Pancreas (tissue), 10 donors: ENCODE results near the gene MLF2. TPM values are rescaled to one million over a fixed set of nuclear protein-coding genes. Genes with fewer than 3 reads are reported as not detected.

Experiments
- ATAC-seq, 4 donors: fragments of 200-7000 bp; cut with Tn5 transposase; one replicate each; pipeline versions ENCODE4 v1.8.0 to v1.9.1; 2020; ENCODE audit warnings: mild to moderate bottlenecking in 4 of 4, moderate library complexity in 4 of 4
- DNase-seq, 6 donors: peaks; one replicate each; pipeline ENCODE4 v3.0.0-alpha.2; 2020
- FAIRE-seq: peaks from 2 replicates; lab custom pipeline; 2012; peaks lifted over from hg19 to GRCh38; lab: Jason Lieb, UNC
- H3K27ac ChIP-seq, 4 donors: fragments of 200-600 bp; sonication (generic); 1 replicate in 3 of 4; 2 replicates in 1 of 4; pipeline versions ENCODE4 v1.5.0 to v1.8.0; 2020
- H3K27me3 ChIP-seq, 4 donors: fragments of 200-600 bp; one replicate each; pipeline ENCODE4 v1.8.0; 2021
- H3K36me3 ChIP-seq, 3 donors: fragments of 200-600 bp; sonication (generic) in 1 of 3; one replicate each; pipeline versions ENCODE4 v1.5.0 to v1.8.0; 2020 to 2021
- H3K4me1 ChIP-seq, 3 donors: fragments of 200-600 bp; one replicate each; pipeline ENCODE4 v1.8.0; 2021
- H3K4me3 ChIP-seq, 4 donors: fragments of 200-600 bp; sonication (generic) in 2 of 4; one replicate each; pipeline versions ENCODE4 v1.5.0 to v1.8.0; 2020 to 2021
- H3K9me3 ChIP-seq, 4 donors: fragments of 200-600 bp; one replicate each; pipeline ENCODE4 v1.8.0; 2021
- CTCF ChIP-seq, 4 donors: fragments of 200-600 bp; sonication (generic) in 3 of 4; IDR thresholded peaks; one replicate each; pipeline versions ENCODE4 v1.5.0 to v1.8.0; 2021; ENCODE audit warnings: antibody characterized with exemption in 4 of 4
- WGBS, 2 donors: extraction: QIAGEN DNeasy Blood & Tissue Kit; methylation state at CpG; one replicate each; pipeline ENCODE4 v1.1.7; 2013; 5-methylcytosine and 5-hydroxymethylcytosine counted together
- intact Hi-C, 3 donors: fragments of 100-400 bp; cut with DNase I; formaldehyde crosslinking; loops; one replicate each; pipeline versions ENCODE4 v1.11.1 to v1.14.2; 2022
- polyA plus RNA-seq, 2 donors: library from polyadenylated mRNA; stranded (reverse); fragments of 200-250 nt; gene quantifications; one replicate each; pipeline ENCODE4 v1.2.3, GENCODE V29; 2013
- total RNA-seq, 6 donors: library from RNA; stranded (reverse); fragmentation: NEBNext Ultra II Directional in 4 of 6; extraction: Animal tissue kit (Norgen Biotek cat#: 25700) in 4 of 6; gene quantifications; one replicate each; pipeline versions ENCODE4 v1.2.1 to v1.2.4, GENCODE V29; 2021 to 2023
- donor health status: healthy with polysubstance abuse.
- donor health status: DM: no; HTN: no; CAD: no; lungs with moderate emphysema.
- donor health status: DM: no; HTN: no; CAD: no.
- donor health status: control.
- donor health status: control.
- donor health status: Bipolar disorder and iron deficiency.
- donor health status: DM: yes; HTN: yes; CAD: no.
- donor health status: DM: no; HTN: no; CAD: no.
- donor health status: DM: no; HTN: no; CAD: no.
- donor health status: DM: yes; HTN: yes; CAD: no.

Gene MLF2
- total and polyA plus RNA-seq, 8 donors, result 38.5 to 111 (median 60.8) TPM

DNA sequence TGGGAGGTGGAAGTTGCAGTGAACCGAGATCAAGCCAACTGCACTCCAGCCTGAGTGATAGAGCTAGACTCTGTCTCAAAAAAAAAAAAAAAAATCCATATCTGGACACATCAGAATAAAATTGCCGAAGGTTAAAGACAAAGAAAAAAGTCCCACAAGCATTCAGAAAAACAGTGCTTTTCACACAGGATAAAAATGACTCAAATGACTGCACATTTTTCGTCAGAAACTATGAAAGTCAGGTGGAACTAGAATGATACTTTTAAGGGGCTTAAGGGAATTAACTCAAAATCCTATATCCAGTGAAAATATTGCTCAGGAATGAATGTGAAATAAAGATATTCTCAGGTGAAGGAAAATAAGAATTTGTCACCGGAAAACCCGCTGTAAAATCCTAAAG is 16.2 kb downstream of the MLF2 start:
- DNase-seq, result no peak
- no peak for TF ChIP-seq CTCF (IDR thresholded peaks at IDR 0.05)
- no peak for ATAC-seq
- Histone ChIP-seq H3K27ac (no peak overlapping the region), H3K4me1 (no peaks in the 10 kb centered on the region), H3K27me3 (no peaks in the 10 kb centered on the region), H3K36me3 (peaks cover 0 to under 1% (median 0%) of the 10 kb centered on the region in 3 donors), H3K4me3 (no peak overlapping the region), H3K9me3 (no peaks in the 10 kb centered on the region)
- intact Hi-C loops, result loop anchor here in 1 of 3 donors (5.0 to 10.0 kb wide), 2 partner anchors 46 to 88 kb away; partner anchors contain the start of genes GPR162 and P3H3
- FAIRE-seq, result no peak
- 88 to 91% methylated on average over 5 of the region's 5 CpGs for WGBS, 2 donors

- intact Hi-C loops, result loop anchor here in 1 of 3 donors (5.0 to 10.0 kb wide), 2 partner anchors 47 to 89 kb away; partner anchors contain the start of genes GPR162 and P3H3
- no peak for FAIRE-seq
- H3K27ac ChIP-seq, result no peak overlapping the region
- no peaks in the 10 kb centered on the region for H3K9me3 ChIP-seq
- 28 to 30% methylated on average over 8 of the region's 8 CpGs for WGBS, 2 donors
- peak; percentile 26 to 65 (median 57) for TF ChIP-seq CTCF (IDR thresholded peaks at IDR 0.05)
- peak in 5 of 6 donors; percentile 46 to 74 (median 55) for DNase-seq
- H3K4me1 ChIP-seq, result no peaks in the 10 kb centered on the region
- no peaks in the 10 kb centered on the region for H3K27me3 ChIP-seq
- H3K4me3 ChIP-seq, result no peak overlapping the region
- peaks cover 0 to 12% (median 7%) of the 10 kb centered on the region in 3 donors for H3K36me3 ChIP-seq
- peak; percentile 92 to 99 (median 96) for ATAC-seq
Measured at GRCh38 chr12:6735448-6736191, 17.3 kb downstream of the MLF2 start.

GRCh38 chr12:6734506-6735387 is 18.2 kb downstream of the MLF2 start:
- no peak overlapping the region for H3K27ac ChIP-seq
- H3K27me3 ChIP-seq, result no peaks in the 10 kb centered on the region
- WGBS, 2 donors, result 76 to 80% methylated on average over 10 of the region's 10 CpGs
- H3K4me1 ChIP-seq, result no peaks in the 10 kb centered on the region
- intact Hi-C loops, result loop anchor here in 2 of 3 donors (5.0 to 10.0 kb wide), 3 partner anchors 48 to 103 kb away; partner anchors contain the start of genes GPR162 (in 1 of the 2) and P3H3 (in 1 of the 2)
- TF ChIP-seq CTCF (IDR thresholded peaks at IDR 0.05), result no peak
- no peak for FAIRE-seq
- ATAC-seq, result no peak
- H3K9me3 ChIP-seq, result no peaks in the 10 kb centered on the region
- H3K4me3 ChIP-seq, result no peak overlapping the region
- no peak for DNase-seq
- peaks cover 0 to 21% (median 10%) of the 10 kb centered on the region in 3 donors for H3K36me3 ChIP-seq

DNA sequence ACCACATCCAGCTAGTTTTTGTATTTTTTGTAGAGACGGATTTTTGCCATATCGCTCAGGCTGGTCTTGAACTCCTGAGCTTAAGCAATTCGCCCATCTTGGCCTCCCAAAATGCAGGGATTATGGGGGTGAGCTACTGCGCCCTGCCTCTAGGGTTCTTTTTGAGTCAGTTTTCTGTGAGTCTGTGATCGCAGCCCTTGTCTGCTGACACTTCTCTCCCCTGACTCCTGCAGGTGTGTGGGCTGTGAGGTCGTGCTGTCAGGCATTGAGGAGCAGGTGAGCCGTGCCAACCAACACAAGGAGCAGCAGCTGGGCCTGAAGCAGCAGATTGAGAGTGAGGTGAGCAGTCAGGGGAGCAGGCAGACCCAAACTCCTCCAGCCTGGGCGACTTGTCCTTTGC is 22.8 kb downstream of the MLF2 start:
- ATAC-seq, result no peak
- intact Hi-C loops, result loop anchor here in 2 of 3 donors (5.0 to 10.0 kb wide), 2 partner anchors 95 to 107 kb away; partner anchors contain the start of genes GPR162 (in 1 of the 2) and P3H3 (in 1 of the 2)
- H3K36me3 ChIP-seq, result peaks cover 0 to 28% (median 10%) of the 10 kb centered on the region in 3 donors
- no peak for TF ChIP-seq CTCF (IDR thresholded peaks at IDR 0.05)
- H3K27ac ChIP-seq, result no peak overlapping the region
- H3K27me3 ChIP-seq, result no peaks in the 10 kb centered on the region
- DNase-seq, result no peak
- no peak for FAIRE-seq
- 89 to 91% methylated on average over 8 of the region's 8 CpGs for WGBS, 2 donors
- no peaks in the 10 kb centered on the region for H3K9me3 ChIP-seq
- no peaks in the 10 kb centered on the region for H3K4me1 ChIP-seq
- H3K4me3 ChIP-seq, result no peak overlapping the region
